ENCODE results near the gene STK25.

Gene STK25

GRCh38 chr2:241475267-241475666 is 33.1 kb downstream of the STK25 start:
- no peaks in the 10 kb centered on the region for H3K36me3 ChIP-seq (ENCODE audit: low read length)
- no peak overlapping the region for H3K4me2 ChIP-seq (ENCODE audit: low read depth, low read length, poor library complexity, severe bottlenecking)

GRCh38 chr2:241473399-241473798 is 35.0 kb downstream of the STK25 start:
- no peaks in the 10 kb centered on the region for H3K27me3 ChIP-seq (ENCODE audit: low read length)
- TF ChIP-seq CTCF (IDR thresholded peaks at IDR 0.05; ENCODE audit: insufficient read depth, low read length, poor library complexity, severe bottlenecking) (no peak), EZH2phosphoT487 (conservative IDR thresholded peaks at IDR 0.05; ENCODE audit: low read length) (no peak)
- H3K79me2 ChIP-seq (ENCODE audit: insufficient read depth, low read length): no peaks in the 10 kb centered on the region
- no peaks in the 10 kb centered on the region for H3K36me3 ChIP-seq (ENCODE audit: low read length)
- no peak overlapping the region for H2AFZ ChIP-seq (ENCODE audit: low read depth, low read length, severe bottlenecking)
- no peaks in the 10 kb centered on the region for H3K9me3 ChIP-seq (ENCODE audit: insufficient read depth, low read length)
- no peak overlapping the region for H3K9ac ChIP-seq (ENCODE audit: low read length)
- no peak overlapping the region for H3K4me3 ChIP-seq (ENCODE audit: insufficient read depth, low read length, poor library complexity, severe bottlenecking)
- H3K27ac ChIP-seq (ENCODE audit: low read depth, low read length): no peak overlapping the region
- H3F3A ChIP-seq (ENCODE audit: insufficient read depth): no peaks in the 10 kb centered on the region
- no peaks in the 10 kb centered on the region for H3K9me2 ChIP-seq (replicated peaks; ENCODE audit: insufficient read depth, low read length)
- H3K4me2 ChIP-seq (ENCODE audit: low read depth, low read length, poor library complexity, severe bottlenecking): no peak overlapping the region
- no peaks in the 10 kb centered on the region for H4K20me1 ChIP-seq (ENCODE audit: low read depth, low read length)

More at GRCh38 chr2:241475267-241475666, 33.1 kb downstream of the STK25 start:
- Histone ChIP-seq H3K9me2 (replicated peaks; ENCODE audit: insufficient read depth, low read length) (no peaks in the 10 kb centered on the region), H4K20me1 (ENCODE audit: low read depth, low read length) (no peaks in the 10 kb centered on the region), H3K9me3 (ENCODE audit: insufficient read depth, low read length) (no peaks in the 10 kb centered on the region), H3K79me2 (ENCODE audit: insufficient read depth, low read length) (no peaks in the 10 kb centered on the region), H3F3A (ENCODE audit: insufficient read depth) (no peaks in the 10 kb centered on the region), H3K4me3 (ENCODE audit: insufficient read depth, low read length, poor library complexity, severe bottlenecking) (no peak overlapping the region), H3K27ac (ENCODE audit: low read depth, low read length) (no peak overlapping the region), H2AFZ (ENCODE audit: low read depth, low read length, severe bottlenecking) (no peak overlapping the region), H3K27me3 (ENCODE audit: low read length) (no peaks in the 10 kb centered on the region), H3K9ac (ENCODE audit: low read length) (no peak overlapping the region)
- no peak for TF ChIP-seq CTCF (IDR thresholded peaks at IDR 0.05; ENCODE audit: insufficient read depth, low read length, poor library complexity, severe bottlenecking)
- TF ChIP-seq EZH2phosphoT487 (conservative IDR thresholded peaks at IDR 0.05; ENCODE audit: low read length): no peak

- H3K9me3 ChIP-seq (ENCODE audit: insufficient read depth, low read length): no peaks in the 10 kb centered on the region
- H3K27ac ChIP-seq (ENCODE audit: low read depth, low read length): no peak overlapping the region
- H3K9me2 ChIP-seq (replicated peaks; ENCODE audit: insufficient read depth, low read length): no peaks in the 10 kb centered on the region
- H3F3A ChIP-seq (ENCODE audit: insufficient read depth): no peaks in the 10 kb centered on the region
- TF ChIP-seq CTCF (IDR thresholded peaks at IDR 0.05; ENCODE audit: insufficient read depth, low read length, poor library complexity, severe bottlenecking) (no peak), EZH2phosphoT487 (conservative IDR thresholded peaks at IDR 0.05; ENCODE audit: low read length) (no peak)
- no peaks in the 10 kb centered on the region for H3K36me3 ChIP-seq (ENCODE audit: low read length)
- no peak overlapping the region for H2AFZ ChIP-seq (ENCODE audit: low read depth, low read length, severe bottlenecking)
- no peak overlapping the region for H3K4me2 ChIP-seq (ENCODE audit: low read depth, low read length, poor library complexity, severe bottlenecking)
- H3K9ac ChIP-seq (ENCODE audit: low read length): no peak overlapping the region
- H3K4me3 ChIP-seq (ENCODE audit: insufficient read depth, low read length, poor library complexity, severe bottlenecking): no peak overlapping the region
- no peaks in the 10 kb centered on the region for H3K27me3 ChIP-seq (ENCODE audit: low read length)
- no peaks in the 10 kb centered on the region for H4K20me1 ChIP-seq (ENCODE audit: low read depth, low read length)
- no peaks in the 10 kb centered on the region for H3K79me2 ChIP-seq (ENCODE audit: insufficient read depth, low read length)
Measured at GRCh38 chr2:241469746-241470145, 38.6 kb downstream of the STK25 start.

DNA sequence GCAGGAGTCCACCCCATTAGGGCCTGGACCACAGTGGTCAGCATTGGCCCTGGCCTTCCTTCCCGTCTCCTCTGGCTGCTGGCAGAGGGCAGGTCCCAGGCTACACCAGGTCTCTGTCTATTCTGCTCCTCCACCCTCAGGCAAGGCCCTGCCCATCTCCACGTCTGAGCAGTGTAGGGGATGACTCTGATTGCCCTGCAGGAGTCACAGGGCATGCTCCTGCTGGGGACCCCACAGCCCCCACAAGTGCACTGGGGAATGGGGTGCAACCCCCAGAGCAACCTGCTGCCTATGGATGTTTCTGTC is 40.0 kb downstream of the STK25 start:
- H4K20me1 ChIP-seq (ENCODE audit: low read depth, low read length): no peaks in the 10 kb centered on the region
- TF ChIP-seq CTCF (IDR thresholded peaks at IDR 0.05; ENCODE audit: insufficient read depth, low read length, poor library complexity, severe bottlenecking): no peak
- no peak for TF ChIP-seq EZH2phosphoT487 (conservative IDR thresholded peaks at IDR 0.05; ENCODE audit: low read length)

More for the DNA sequence above, 40.0 kb downstream of the STK25 start:
- H3K9ac ChIP-seq (ENCODE audit: low read length): no peak overlapping the region
- H3K9me3 ChIP-seq (ENCODE audit: insufficient read depth, low read length): no peaks in the 10 kb centered on the region
- H2AFZ ChIP-seq (ENCODE audit: low read depth, low read length, severe bottlenecking): no peak overlapping the region
- no peak overlapping the region for H3K4me2 ChIP-seq (ENCODE audit: low read depth, low read length, poor library complexity, severe bottlenecking)
- no peaks in the 10 kb centered on the region for H3K9me2 ChIP-seq (replicated peaks; ENCODE audit: insufficient read depth, low read length)
- H3F3A ChIP-seq (ENCODE audit: insufficient read depth): no peaks in the 10 kb centered on the region
- no peak overlapping the region for H3K4me3 ChIP-seq (ENCODE audit: insufficient read depth, low read length, poor library complexity, severe bottlenecking)
- no peaks in the 10 kb centered on the region for H3K27me3 ChIP-seq (ENCODE audit: low read length)
- no peaks in the 10 kb centered on the region for H3K79me2 ChIP-seq (ENCODE audit: insufficient read depth, low read length)
- no peak overlapping the region for H3K27ac ChIP-seq (ENCODE audit: low read depth, low read length)
- H3K36me3 ChIP-seq (ENCODE audit: low read length): no peaks in the 10 kb centered on the region
